TTC549 (cell line): ENCODE results near the gene MAPKAP1.
"Not testable (repeated sequence)": the region's sequence is repeated elsewhere in the genome, so short reads cannot be mapped to it uniquely, and the experiment has no call there.

Source experiments
- FAIRE-seq: peaks from 2 replicates; lab custom pipeline; 2012; peaks lifted over from hg19 to GRCh38; lab: Jason Lieb, UNC

Gene MAPKAP1

DNA sequence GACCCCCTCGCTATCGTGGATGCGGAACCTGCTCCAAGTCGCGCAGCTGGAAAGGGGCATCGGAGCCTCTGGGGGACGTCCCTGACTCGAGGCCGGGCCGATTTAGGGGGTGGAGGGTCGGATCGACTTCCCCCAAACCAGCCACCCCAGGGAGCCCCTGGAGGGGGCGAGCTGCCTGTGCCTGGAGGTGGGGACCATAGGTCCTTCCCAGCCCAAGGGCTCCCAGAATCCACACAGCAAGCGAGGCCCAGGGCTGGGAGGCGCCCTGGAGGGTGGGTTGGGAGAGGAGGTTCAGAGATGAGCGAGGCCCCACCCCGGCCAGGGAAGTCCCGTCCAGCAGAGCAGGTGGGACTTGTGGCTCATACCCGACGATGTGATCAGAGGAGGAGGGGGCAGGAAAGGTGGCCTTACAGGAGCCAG, 297.8 kb downstream of the MAPKAP1 start:
- no peak for FAIRE-seq

DNA sequence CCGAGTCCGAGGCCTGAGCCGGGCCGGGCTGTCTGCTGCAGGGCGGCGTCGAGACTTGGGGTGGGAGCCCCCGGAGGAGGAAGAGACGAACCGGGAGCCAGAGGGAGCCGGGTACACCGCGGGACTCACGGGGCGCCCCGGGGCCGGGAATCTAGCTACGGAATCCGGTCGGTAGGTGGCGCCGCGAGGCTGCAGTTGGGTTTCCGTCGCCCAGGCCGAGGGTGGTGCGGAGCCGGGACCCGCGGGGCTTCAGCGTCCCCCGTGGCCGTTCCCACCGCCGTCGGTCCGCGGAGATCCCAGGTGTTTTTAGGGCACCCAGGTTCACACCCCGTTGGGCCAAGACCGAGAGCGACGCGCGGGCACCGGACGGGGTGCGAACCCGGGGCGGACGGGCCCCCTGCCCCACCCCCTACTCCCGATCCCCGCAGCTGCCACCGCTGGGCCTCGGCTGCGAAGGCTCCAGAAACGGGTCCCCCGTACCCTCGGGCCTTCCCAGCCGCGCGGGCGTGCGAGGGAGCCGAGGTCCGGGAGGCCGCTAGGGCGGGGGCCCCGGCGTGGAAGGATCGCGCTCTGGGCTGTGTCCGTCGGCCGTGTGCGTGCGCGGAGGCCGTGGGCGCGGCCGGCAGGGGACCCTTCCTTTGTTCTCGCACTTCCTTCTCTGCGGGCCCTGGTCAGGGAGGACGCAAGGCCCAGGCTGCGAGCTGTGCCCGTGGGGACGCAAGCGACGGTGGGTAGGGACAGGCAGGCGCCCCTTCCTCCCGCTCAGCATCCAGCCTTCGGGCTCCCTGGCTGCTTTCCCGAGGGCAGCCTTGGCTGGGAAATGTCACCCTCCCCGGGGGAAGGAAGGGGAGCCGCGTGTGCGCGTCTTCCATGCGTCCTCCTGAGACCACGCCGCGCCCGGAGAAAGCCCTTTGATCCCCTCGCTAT, 298.8 kb downstream of the MAPKAP1 start:
- no peak for FAIRE-seq

- FAIRE-seq: no peak
These were observed 299.5 kb downstream of the MAPKAP1 start for GRCh38 chr9:125407432-125407973.

GRCh38 chr9:125406810-125407087, 300.3 kb downstream of the MAPKAP1 start:
- FAIRE-seq: no peak

GRCh38 chr9:125405938-125406809, 300.8 kb downstream of the MAPKAP1 start:
- no peak for FAIRE-seq

- FAIRE-seq: no peak
These were observed 302.3 kb downstream of the MAPKAP1 start for GRCh38 chr9:125404733-125405132.

- FAIRE-seq: no peak
These were observed 306.0 kb downstream of the MAPKAP1 start for GRCh38 chr9:125400725-125401716.

GRCh38 chr9:125400232-125400631, 306.8 kb downstream of the MAPKAP1 start:
- FAIRE-seq: not testable (repeated sequence)

DNA sequence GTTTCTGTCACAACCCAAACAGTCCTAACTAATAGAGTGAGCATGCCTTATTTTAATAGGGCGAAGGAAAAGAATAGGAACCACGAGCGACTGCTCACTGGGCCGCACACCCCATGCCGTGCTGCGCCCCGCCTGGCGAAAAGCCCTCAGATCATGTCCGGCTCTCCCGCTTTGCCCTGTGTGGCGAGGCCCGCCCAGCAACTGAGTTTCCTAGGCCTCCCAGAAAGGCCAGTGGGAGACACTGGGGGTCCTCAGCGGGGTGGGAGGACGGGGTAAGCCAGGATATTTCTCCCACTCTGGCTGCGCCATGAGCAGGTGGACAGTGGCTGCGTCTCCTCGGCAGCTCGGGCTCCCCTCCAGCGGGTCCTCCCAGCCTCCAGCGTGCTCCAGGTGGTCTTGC, 307.3 kb downstream of the MAPKAP1 start:
- FAIRE-seq: no peak

- no peak for FAIRE-seq
These were observed 307.8 kb downstream of the MAPKAP1 start for GRCh38 chr9:125399165-125399564.

GRCh38 chr9:125398243-125398642, 308.8 kb downstream of the MAPKAP1 start:
- peak; percentile 15 for FAIRE-seq

- FAIRE-seq: no peak
These were observed 309.3 kb downstream of the MAPKAP1 start for GRCh38 chr9:125397736-125398135.

GRCh38 chr9:125396799-125397198, 310.2 kb downstream of the MAPKAP1 start:
- FAIRE-seq: no peak

DNA sequence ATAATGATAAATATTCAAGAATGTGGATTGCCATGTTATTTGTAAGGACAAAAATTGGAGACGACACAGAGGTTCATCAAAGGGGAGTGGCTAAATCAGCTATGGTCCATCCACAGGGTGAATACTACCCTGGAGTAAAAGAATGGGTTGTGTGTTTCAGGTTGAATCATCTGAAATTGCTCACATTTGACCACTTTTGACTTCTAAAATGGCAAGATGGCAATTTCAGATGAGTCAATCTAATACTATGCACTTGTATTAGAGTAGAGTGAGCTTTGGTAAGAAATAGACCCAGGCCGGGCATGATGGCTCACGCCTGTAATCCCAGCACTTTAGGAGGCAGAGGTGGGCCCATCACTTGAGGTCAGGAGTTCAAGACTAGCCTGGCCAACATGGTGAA, 313.6 kb downstream of the MAPKAP1 start:
- FAIRE-seq: no peak

DNA sequence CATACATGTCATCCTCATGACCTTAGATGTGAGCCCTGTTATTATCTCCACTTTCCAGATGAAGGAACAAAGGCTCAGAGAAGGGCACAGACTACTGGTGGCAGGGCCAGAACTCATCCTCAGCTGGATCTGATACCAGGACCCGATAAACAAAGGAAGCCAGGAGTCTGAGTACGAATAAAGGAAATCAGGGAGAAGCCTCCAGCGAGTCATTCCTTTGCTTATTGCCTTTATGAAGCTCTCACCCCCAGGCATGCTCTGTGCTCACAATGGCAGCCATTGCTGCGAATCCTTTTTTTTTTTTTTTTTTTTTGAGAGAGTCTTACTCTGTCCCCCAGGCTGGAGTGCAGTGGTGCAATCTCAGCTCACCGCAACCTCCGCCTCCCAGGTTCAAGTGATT, 315.3 kb downstream of the MAPKAP1 start:
- FAIRE-seq: no peak

GRCh38 chr9:125388978-125389377, 318.0 kb downstream of the MAPKAP1 start:
- no peak for FAIRE-seq

DNA sequence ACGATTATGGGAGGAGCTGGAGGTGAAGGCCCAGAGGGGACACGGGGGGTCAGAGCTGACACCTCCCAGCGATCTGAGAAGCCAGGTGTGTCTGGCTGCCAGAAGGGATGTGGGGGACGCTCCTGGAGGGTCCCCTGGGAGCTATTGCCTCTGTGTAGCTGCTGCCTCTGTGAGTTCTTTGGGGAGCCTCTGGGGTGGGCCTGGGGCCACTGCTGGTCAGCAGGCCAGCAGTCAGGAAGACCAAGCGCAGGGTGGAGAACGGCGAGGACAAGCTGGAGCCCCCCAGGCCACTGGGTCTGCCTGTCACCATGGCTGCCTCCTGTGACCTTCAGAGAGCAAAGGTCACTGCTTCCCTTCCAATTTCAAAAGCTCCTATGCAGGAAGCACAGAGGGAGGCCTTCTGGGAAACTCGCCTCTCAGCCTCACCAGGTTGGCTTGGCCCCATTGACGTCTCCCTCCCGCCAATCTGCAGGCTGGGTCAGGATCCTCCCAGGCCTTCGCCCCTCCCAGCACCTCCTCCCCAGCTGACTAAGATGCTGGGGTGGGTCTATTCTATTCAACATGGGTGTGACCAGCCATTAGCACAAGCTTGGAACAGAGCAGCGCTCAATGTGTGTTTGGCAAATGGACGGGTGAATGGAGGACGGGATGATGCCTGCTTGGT, 319.0 kb downstream of the MAPKAP1 start:
- no peak for FAIRE-seq
